Calu3 (cell line): ENCODE measurements around the gene YJU2. TPM values are rescaled to one million over a fixed set of nuclear protein-coding genes. Genes with fewer than 3 reads are reported as not detected.
"Not testable (repeated sequence)": the region's sequence is repeated elsewhere in the genome, so short reads cannot be mapped to it uniquely, and the experiment has no call there.

ENCODE experiments used
- BruUV-seq: library from RNA; stranded (reverse); fragments of 400-500 nt; replicated peaks from 2 replicates; lab custom pipeline; 2021; lab: Mats Ljungman, UMichigan
- CTCF ChIA-PET: fragments of 300-600 bp; sonication (Branson Sonifier 250); formaldehyde crosslinking; loops from one replicate; lab custom pipeline; 2022; ENCODE audit warnings: antibody characterized with exemption; lab: Charles Lee
- DNase-seq: peaks from one replicate; pipeline ENCODE4 v3.0.0; 2022
- H3K27ac Mint-ChIP-seq: one replicate; pipeline ENCODE4 v1.8.0; 2022; ENCODE audit warnings: mixed read lengths; ENCODE audit not compliant: unreplicated experiment
- H3K27me3 Mint-ChIP-seq: one replicate; pipeline ENCODE4 v1.8.0; 2022; ENCODE audit warnings: mixed read lengths; ENCODE audit not compliant: unreplicated experiment
- H3K36me3 Mint-ChIP-seq: one replicate; pipeline ENCODE4 v1.8.0; 2022; ENCODE audit warnings: mild to moderate bottlenecking, moderate library complexity, mixed read lengths; ENCODE audit not compliant: insufficient read depth, unreplicated experiment
- H3K4me1 Mint-ChIP-seq: one replicate; pipeline ENCODE4 v1.8.0; 2022; ENCODE audit warnings: mild to moderate bottlenecking, low read depth, mixed read lengths; ENCODE audit not compliant: unreplicated experiment
- H3K4me3 Mint-ChIP-seq: one replicate; pipeline ENCODE4 v1.8.0; 2022; ENCODE audit warnings: mild to moderate bottlenecking, low read depth, moderate library complexity, mixed read lengths; ENCODE audit not compliant: unreplicated experiment
- H3K9me3 Mint-ChIP-seq: one replicate; pipeline ENCODE4 v1.8.0; 2022; ENCODE audit warnings: low read depth, mixed read lengths; ENCODE audit not compliant: unreplicated experiment
- CTCF ChIP-seq: fragments of 200-600 bp; IDR thresholded peaks from one replicate; pipeline ENCODE4 v1.8.0; 2022; ENCODE audit warnings: antibody characterized with exemption; ENCODE audit not compliant: unreplicated experiment
- intact Hi-C: fragments of 100-400 bp; cut with micrococcal nuclease; formaldehyde crosslinking; loops from one replicate; pipeline ENCODE4 v1.10.0; 2022; ENCODE audit not compliant: unreplicated experiment
- total RNA-seq: library from RNA; stranded (reverse); gene quantifications from 2 replicates; pipeline ENCODE4 v1.2.3, GENCODE V29; 2022

The YJU2 gene
- total RNA-seq, 1 experiment from 2014 or later = 7.8 TPM

GRCh38 chr19:4229179-4229931 is 17.5 kb upstream of the YJU2 start, which contains the start of gene EBI3:
Gene EBI3, plus strand, starts transcription at chr19:4229523. Its CDS starts 28 bp downstream, at chr19:4229551.
- Mint-ChIP-seq H3K4me3 (no peak within 1 kb of the TSS), H3K36me3 (peaks cover 5% of the 10 kb centered on the region), H3K27ac (no peak within 1 kb of the TSS), H3K27me3 (no peaks in the 10 kb centered on the region), H3K9me3 (no peaks in the 10 kb centered on the region), H3K4me1 (peaks cover 7% of the 10 kb centered on the region)
- DNase-seq = peak; percentile 49
- intact Hi-C loops = no loop called here
- no TSS peak for BruUV-seq
- no peak for TF ChIP-seq CTCF
- CTCF ChIA-PET = no interaction called here

GRCh38 chr19:4230237-4230636 is 16.6 kb upstream of the YJU2 start:
- H3K36me3 Mint-ChIP-seq = not testable (repeated sequence)

GRCh38 chr19:4231521-4231920 is 15.4 kb upstream of the YJU2 start:
- DNase-seq, H3K27me3 Mint-ChIP-seq, CTCF ChIA-PET, H3K4me3 Mint-ChIP-seq, H3K4me1 Mint-ChIP-seq, intact Hi-C loops, H3K27ac Mint-ChIP-seq, BruUV-seq, H3K9me3 Mint-ChIP-seq, H3K36me3 Mint-ChIP-seq: not testable (repeated sequence)

More at GRCh38 chr19:4230237-4230636, 16.6 kb upstream of the YJU2 start:
- BruUV-seq, DNase-seq, H3K4me1 Mint-ChIP-seq, CTCF ChIA-PET, H3K4me3 Mint-ChIP-seq, H3K9me3 Mint-ChIP-seq, H3K27me3 Mint-ChIP-seq, intact Hi-C loops, H3K27ac Mint-ChIP-seq: not testable (repeated sequence)

GRCh38 chr19:4232139-4232538 is 14.7 kb upstream of the YJU2 start:
- DNase-seq, H3K27me3 Mint-ChIP-seq, H3K4me1 Mint-ChIP-seq, H3K4me3 Mint-ChIP-seq, CTCF ChIA-PET, H3K36me3 Mint-ChIP-seq, BruUV-seq, H3K27ac Mint-ChIP-seq, intact Hi-C loops, H3K9me3 Mint-ChIP-seq: not testable (repeated sequence)

GRCh38 chr19:4232614-4233281 is 14.1 kb upstream of the YJU2 start:
- Mint-ChIP-seq H3K9me3 (no peaks in the 10 kb centered on the region), H3K36me3 (no peaks in the 10 kb centered on the region), H3K4me1 (no peaks in the 10 kb centered on the region), H3K27ac (no peak overlapping the region), H3K27me3 (no peaks in the 10 kb centered on the region), H3K4me3 (peak overlapping the region; percentile 39)
- no peak for TF ChIP-seq CTCF
- DNase-seq = no peak
- BruUV-seq = no TSS peak
- CTCF ChIA-PET = interaction anchor here (0.5 to 1.0 kb wide), 4 partner anchors 10 to 76 kb away, joined by 3 to 5 read pairs (median 5); no protein-coding TSS in a partner anchor
- intact Hi-C loops = no loop called here
